ENCODE data around the gene SLC27A5. TPM values are rescaled to one million over a fixed set of nuclear protein-coding genes. Genes with fewer than 3 reads are reported as not detected.
A peak's percentile ranks its signal among the peaks of the same experiment; 100 is the strongest.

SLC27A5 gene
- total and polyA plus RNA-seq, 2 donors (not counting 3 experiments of a cell fraction or from before 2014, with no cell fraction given), result 7.1 to 16.0 TPM

GRCh38 chr19:58519087-58519354 is 7.2 kb upstream of the SLC27A5 start:
- CTCF ChIA-PET, result interaction anchor here (0.7 to 4.6 kb wide), 22 partner anchors 8 to 136 kb away, joined by 3 to 111 read pairs (median 6); partner anchors contain the start of genes CHMP2A, MZF1, SLC27A5 and TRIM28
- BruUV-seq (replicated peaks), result no TSS peak
- TF ChIP-seq JUN (IDR thresholded peaks at IDR 0.05; ENCODE audit: borderline replicate concordance, insufficient read depth, insufficient read length, low read depth) (no peak), FOS (IDR thresholded peaks at IDR 0.05; ENCODE audit: borderline replicate concordance, insufficient read depth, low read length) (no peak), CTCF (IDR thresholded peaks at IDR 0.05; ENCODE audit: extremely low read depth in 1 of 2, insufficient read depth in 1 of 2, low read depth in 1 of 2, low read length in 2 of 2) (peak; percentile 62 to 82), POLR2AphosphoS5 (IDR thresholded peaks at IDR 0.05; ENCODE audit: insufficient read depth, low read depth, low read length) (no peak), POLR2A (IDR thresholded peaks at IDR 0.05; ENCODE audit: low read depth, low read length) (no peak), MYC (IDR thresholded peaks at IDR 0.05; ENCODE audit: low read depth, low read length) (no peak)
- Histone ChIP-seq H3K9me3 (replicated peaks; ENCODE audit: control insufficient read depth, insufficient read depth, low read length) (no peaks in the 10 kb centered on the region), H2AFZ (ENCODE audit: low read depth, low read length) (peak overlapping the region; percentile 63), H4K20me1 (replicated peaks; ENCODE audit: control insufficient read depth, extremely low read depth, insufficient read depth, low read length) (no peaks in the 10 kb centered on the region), H3K9me1 (replicated peaks; ENCODE audit: control insufficient read depth, extremely low read depth, insufficient read depth, low read length) (no peaks in the 10 kb centered on the region), H3K9ac (replicated peaks; ENCODE audit: extremely low read depth, insufficient read depth, low read length) (peak overlapping the region; percentile 91), H3K4me1 (ENCODE audit: control insufficient read depth, extremely low read depth, insufficient read depth, low read length) (peaks cover 23% of the 10 kb centered on the region), H3K27me3 (ENCODE audit: control insufficient read depth in 2 of 2, insufficient read depth in 2 of 2, low read length in 2 of 2) (no peaks in the 10 kb centered on the region), H3K27ac (ENCODE audit: insufficient read depth, low read depth, low read length) (peak overlapping the region; percentile 69), H3K4me3 (replicated peaks in 1 of 3; ENCODE audit: insufficient read depth in 1 of 3, low read depth in 1 of 3, low read length in 3 of 3) (peak overlapping the region; percentile 67 to 83 (median 73)), H3K36me3 (ENCODE audit: control insufficient read depth in 2 of 2, extremely low read depth in 1 of 2, insufficient read depth in 2 of 2, low read length in 2 of 2) (peaks cover 0 to 11% of the 10 kb centered on the region in 2 experiments), H3K4me2 (ENCODE audit: insufficient read depth, low read length) (peak overlapping the region; percentile 22), H3K79me2 (ENCODE audit: control insufficient read depth, insufficient read depth, low read length) (peaks cover 36% of the 10 kb centered on the region)
- intact Hi-C loops (cut with micrococcal nuclease) (loop anchor here (1.0 to 2.0 kb wide), 9 partner anchors 20 to 300 kb away; partner anchors contain the start of genes CHMP2A, TRIM28 and ZNF544), dilution Hi-C loops (cut with MboI; ENCODE audit: extremely low pct_ligation_motif_present, low sequenced_read_pairs) (no loop called here)
- DNase-seq (ENCODE audit: low read depth, low spot score), result peak; percentile 80
- POLR2A ChIA-PET, result interaction anchor here (2.6 to 3.4 kb wide), 2 partner anchors 25 to 57 kb away, joined by 17 to 20 read pairs; partner anchors contain the start of gene TRIM28
- FAIRE-seq, result peak; percentile 90

All from endothelial cell of umbilical vein (primary cell).